ENCODE results near the gene MAML1.

DNA sequence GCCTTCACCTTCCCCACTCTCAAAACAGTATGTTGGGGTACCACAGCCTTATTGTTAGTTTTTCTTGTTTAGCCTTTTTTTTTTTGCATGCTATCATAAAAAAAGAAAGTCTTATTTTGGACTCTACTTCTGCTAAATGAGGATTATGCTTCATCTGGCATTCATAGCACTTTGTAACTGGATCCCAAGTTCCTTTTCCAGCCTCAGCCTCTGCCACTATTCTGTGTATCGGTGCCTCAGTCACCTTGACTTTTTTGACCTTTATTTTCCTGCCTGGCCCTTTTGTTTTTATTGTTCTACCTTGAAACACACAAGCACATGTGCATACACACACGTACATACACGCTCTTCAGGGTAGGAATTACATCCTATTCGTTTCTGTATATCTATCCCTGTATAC is 8.5 kb upstream of the MAML1 start:
- no peak for TF ChIP-seq CTCF (IDR thresholded peaks at IDR 0.05)
- no peak for TF ChIP-seq EP300 (IDR thresholded peaks at IDR 0.05)
- TF ChIP-seq POLR2AphosphoS5 (IDR thresholded peaks at IDR 0.05): no peak

Measured in gastroesophageal sphincter (tissue), 3 donors.